Measurements from ENCODE around the gene NIPSNAP2. TPM values are rescaled to one million over a fixed set of nuclear protein-coding genes. Genes with fewer than 3 reads are reported as not detected.

NIPSNAP2 gene
- total and polyA plus RNA-seq, 10 of the 15 experiments (the other 5 are each of a cell fraction or from before 2014, with no cell fraction given): 24.7 to 88.5 (median 49.9) TPM

- Histone ChIP-seq H3K79me2 (ENCODE audit: control insufficient read depth, insufficient read depth, low read length) (no peaks in the 10 kb centered on the region), H3K4me3 (no peak overlapping the region), H3K4me1 (ENCODE audit: control insufficient read depth, insufficient read depth, low read length) (no peaks in the 10 kb centered on the region), H3K27me3 (replicated peaks in 1 of 2; ENCODE audit: control insufficient read depth in 2 of 2, insufficient read depth in 2 of 2, low read length in 1 of 2) (no peaks in the 10 kb centered on the region), H2AFZ (ENCODE audit: control insufficient read depth, low read depth, low read length) (no peak overlapping the region), H4K20me1 (ENCODE audit: control insufficient read depth, insufficient read depth) (no peaks in the 10 kb centered on the region), H3K9ac (ENCODE audit: control insufficient read depth, insufficient read depth, low read length) (no peak overlapping the region), H3K4me2 (ENCODE audit: control insufficient read depth, insufficient read depth) (no peak overlapping the region), H3K36me3 (ENCODE audit: control insufficient read depth in 2 of 2, insufficient read depth in 2 of 2, low read length in 1 of 2) (peaks cover 0 to 15% of the 10 kb centered on the region in 2 experiments; a peak in 1 of 4 replicates), H3K27ac (ENCODE audit: control insufficient read depth, insufficient read depth) (no peak overlapping the region), H3K9me3 (replicated peaks; ENCODE audit: control insufficient read depth, insufficient read depth, low read length) (no peaks in the 10 kb centered on the region)
- ChIA-PET SMC1A (ENCODE audit: uncharacterized antibody, unreplicated experiment) (no interaction called here), CTCF (no interaction called here), POLR2A (no interaction called here), RAD21 (ENCODE audit: unreplicated experiment) (no interaction called here)
- ATAC-seq: no peak
- intact Hi-C loops (cut with micrococcal nuclease; ENCODE audit: unreplicated experiment) (no loop called here), in situ Hi-C loops (cut with MboI) (no loop called here)
- no TSS peak for BruUV-seq (replicated peaks)
- DNase-seq (ENCODE audit: low read depth, low spot score): no peak
- TF ChIP-seq HDAC2 (IDR thresholded peaks at IDR 0.05) (no peak), TCF12 (IDR thresholded peaks at IDR 0.05; ENCODE audit: low read depth, low read length) (no peak), SIX5 (IDR thresholded peaks at IDR 0.05; ENCODE audit: low read depth, low read length, severe bottlenecking) (no peak), IRF3 (IDR thresholded peaks at IDR 0.05) (no peak), PAX8 (IDR thresholded peaks at IDR 0.05) (no peak), HSF1 (IDR thresholded peaks at IDR 0.05; ENCODE audit: low read depth, low read length) (no peak)
- TF ChIP-seq, protein P1, sequence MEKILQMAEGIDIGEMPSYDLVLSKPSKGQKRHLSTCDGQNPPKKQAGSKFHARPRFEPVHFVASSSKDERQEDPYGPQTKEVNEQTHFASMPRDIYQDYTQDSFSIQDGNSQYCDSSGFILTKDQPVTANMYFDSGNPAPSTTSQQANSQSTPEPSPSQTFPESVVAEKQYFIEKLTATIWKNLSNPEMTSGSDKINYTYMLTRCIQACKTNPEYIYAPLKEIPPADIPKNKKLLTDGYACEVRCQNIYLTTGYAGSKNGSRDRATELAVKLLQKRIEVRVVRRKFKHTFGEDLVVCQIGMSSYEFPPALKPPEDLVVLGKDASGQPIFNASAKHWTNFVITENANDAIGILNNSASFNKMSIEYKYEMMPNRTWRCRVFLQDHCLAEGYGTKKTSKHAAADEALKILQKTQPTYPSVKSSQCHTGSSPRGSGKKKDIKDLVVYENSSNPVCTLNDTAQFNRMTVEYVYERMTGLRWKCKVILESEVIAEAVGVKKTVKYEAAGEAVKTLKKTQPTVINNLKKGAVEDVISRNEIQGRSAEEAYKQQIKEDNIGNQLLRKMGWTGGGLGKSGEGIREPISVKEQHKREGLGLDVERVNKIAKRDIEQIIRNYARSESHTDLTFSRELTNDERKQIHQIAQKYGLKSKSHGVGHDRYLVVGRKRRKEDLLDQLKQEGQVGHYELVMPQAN (conservative IDR thresholded peaks at IDR 0.05): no peak
- WGBS (ENCODE audit: insufficient coverage, insufficient replicate concordance, low lambda C conversion rate, missing lambda C conversion rate): 100% methylated on average over 4 of the region's 4 CpGs
- no peak for FAIRE-seq
Observed at GRCh38 chr7:55977831-55978230, 13.4 kb downstream of the NIPSNAP2 start.
